GM10266 (cell line): ENCODE measurements around the gene BIRC7.
A peak's percentile ranks its signal among the peaks of the same experiment; 100 is the strongest.

Experiments
- DNase-seq: peaks from one replicate; pipeline ENCODE4 v3.0.0; 2012; ENCODE audit errors: extremely low spot score
- TF ChIP-seq, protein P1 (sequence below): IDR thresholded peaks from 2 replicates; pipeline ENCODE4 v1.5.1; 2012; ENCODE audit warnings: mild to moderate bottlenecking, low read depth; ENCODE audit not compliant: control insufficient read depth, insufficient read depth; ENCODE audit errors: missing control alignments

Gene BIRC7

DNA sequence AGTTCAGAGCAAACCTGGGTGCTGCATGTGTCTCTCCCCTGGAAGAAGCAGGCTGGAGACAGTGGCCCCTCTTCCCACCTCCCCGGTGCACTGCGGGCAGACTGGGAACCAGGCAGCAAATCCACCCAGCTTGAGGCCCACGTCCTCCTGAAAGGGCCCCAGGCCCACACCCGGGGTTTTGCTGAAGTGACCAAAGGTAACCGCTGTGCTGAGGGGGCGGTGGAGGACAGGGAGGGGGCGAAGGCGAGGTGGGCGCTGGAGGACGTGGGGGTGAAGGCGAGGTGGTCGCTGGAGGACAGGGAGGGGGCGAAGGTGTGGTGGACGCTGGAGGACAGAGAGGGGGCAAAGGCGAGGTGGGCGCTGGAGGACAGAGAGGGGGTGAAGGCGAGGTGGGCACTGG, 1.8 kb upstream of the BIRC7 start:
- no peak for DNase-seq
- TF ChIP-seq, protein P1, sequence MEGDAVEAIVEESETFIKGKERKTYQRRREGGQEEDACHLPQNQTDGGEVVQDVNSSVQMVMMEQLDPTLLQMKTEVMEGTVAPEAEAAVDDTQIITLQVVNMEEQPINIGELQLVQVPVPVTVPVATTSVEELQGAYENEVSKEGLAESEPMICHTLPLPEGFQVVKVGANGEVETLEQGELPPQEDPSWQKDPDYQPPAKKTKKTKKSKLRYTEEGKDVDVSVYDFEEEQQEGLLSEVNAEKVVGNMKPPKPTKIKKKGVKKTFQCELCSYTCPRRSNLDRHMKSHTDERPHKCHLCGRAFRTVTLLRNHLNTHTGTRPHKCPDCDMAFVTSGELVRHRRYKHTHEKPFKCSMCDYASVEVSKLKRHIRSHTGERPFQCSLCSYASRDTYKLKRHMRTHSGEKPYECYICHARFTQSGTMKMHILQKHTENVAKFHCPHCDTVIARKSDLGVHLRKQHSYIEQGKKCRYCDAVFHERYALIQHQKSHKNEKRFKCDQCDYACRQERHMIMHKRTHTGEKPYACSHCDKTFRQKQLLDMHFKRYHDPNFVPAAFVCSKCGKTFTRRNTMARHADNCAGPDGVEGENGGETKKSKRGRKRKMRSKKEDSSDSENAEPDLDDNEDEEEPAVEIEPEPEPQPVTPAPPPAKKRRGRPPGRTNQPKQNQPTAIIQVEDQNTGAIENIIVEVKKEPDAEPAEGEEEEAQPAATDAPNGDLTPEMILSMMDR, result no peak

GRCh38 chr20:63234693-63235398, 859 bp upstream of the BIRC7 start:
- TF ChIP-seq, protein P1, result peak; percentile 61
- DNase-seq, result no peak

DNA sequence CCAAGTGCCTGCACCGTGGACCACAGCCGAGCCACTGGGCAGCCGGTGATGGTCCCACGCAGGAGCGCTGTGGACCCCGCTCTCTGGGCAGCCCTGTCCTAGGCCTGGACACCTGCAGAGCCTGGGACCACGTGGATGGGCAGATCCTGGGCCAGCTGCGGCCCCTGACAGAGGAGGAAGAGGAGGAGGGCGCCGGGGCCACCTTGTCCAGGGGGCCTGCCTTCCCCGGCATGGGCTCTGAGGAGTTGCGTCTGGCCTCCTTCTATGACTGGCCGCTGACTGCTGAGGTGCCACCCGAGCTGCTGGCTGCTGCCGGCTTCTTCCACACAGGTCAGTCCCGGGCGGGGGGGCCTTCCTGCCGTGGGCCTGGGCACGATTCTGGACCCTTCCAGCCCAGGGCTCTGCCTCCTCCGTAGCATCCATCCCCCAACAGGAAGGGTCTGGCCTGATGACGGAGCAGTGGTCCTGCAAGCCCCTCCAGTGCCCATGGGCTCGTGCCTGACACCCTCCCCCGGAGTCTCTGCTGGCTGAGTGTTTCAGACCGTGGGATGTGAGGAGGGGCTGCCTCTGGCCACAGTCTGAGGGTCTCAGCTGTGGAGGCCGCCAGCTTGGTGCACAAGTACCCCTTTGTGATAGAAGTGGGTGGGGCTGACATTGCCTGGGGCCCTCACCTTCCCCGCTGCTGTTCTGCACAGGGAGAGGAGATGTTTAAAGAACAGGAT, 572 bp downstream of the BIRC7 start:
- DNase-seq, result no peak
- TF ChIP-seq, protein P1, result no peak

DNA sequence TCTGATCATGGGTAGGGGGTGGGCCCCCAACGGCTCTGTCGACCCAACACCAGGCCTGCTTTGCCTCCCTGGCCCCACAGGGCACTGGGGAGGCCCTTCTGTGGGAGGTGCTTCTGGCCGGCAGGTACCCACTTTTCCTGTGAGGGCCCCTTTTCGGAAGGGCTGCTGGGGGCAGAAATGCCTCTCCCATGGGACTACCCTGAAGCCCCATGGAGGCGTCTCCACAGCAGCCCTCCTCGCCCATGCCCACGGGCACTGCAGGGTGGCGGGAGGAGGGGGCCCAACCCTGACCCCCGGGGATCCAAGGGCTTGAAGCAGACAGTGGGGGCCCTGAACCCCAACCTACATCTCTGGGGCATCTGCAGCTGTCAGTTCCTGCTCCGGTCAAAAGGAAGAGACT, 2.3 kb downstream of the BIRC7 start:
- DNase-seq, result no peak
- TF ChIP-seq, protein P1, result no peak

DNA sequence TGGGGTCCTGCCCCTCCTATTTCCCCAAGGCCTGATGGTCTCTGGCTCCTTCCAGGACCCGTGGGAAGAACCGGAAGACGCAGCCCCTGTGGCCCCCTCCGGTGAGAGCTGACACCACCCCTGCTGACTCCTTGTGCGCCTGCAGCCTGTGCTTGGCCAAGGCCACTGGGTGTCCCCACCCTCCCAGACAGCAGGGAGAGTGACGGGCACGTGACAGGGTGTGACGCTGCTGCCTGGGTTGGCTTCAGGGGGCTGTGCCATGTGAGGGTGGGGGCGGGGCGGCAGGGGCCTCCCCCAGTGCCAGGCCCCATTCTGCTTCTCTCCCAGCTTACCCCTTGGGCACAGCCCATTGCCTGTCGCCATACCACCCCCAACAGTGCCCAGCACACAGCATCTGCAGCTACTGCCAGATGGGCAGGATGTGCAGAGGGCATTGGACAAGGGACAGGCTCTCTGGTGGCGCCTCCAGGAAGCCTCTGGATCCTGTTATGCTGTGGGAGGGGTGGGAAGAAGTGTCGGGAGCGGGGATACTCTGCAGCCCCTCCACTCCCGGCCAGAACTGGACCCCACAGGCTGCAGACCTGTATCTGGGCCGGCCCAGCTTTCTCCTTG, 2.9 kb downstream of the BIRC7 start:
- DNase-seq, result no peak
- TF ChIP-seq, protein P1, result peak; percentile 41

- DNase-seq, result no peak
- TF ChIP-seq, protein P1, result no peak
Observed at GRCh38 chr20:63239431-63239830, 3.7 kb downstream of the BIRC7 start.

DNA sequence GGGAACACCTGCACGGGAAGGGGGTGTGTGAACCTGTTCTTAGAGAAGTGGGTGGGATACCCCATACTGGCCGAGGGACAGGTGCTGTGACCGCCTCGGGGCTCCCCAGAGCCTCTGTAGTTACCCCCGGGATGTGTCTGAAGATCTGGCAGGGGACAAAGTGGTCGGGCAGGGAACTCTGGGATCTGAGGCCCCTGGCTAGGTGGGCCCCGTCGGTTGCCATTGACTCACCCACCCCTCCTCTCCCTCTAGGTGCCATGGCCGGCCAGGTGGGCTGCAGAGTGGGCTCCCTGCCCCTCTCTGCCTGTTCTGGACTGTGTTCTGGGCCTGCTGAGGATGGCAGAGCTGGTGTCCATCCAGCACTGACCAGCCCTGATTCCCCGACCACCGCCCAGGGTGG, 4.3 kb downstream of the BIRC7 start:
- TF ChIP-seq, protein P1, result no peak
- DNase-seq, result no peak
